SU-DHL-6 (cell line): ENCODE data around the gene FNBP1L.

Experiments
- CTCF ChIP-seq: fragments of 200-600 bp; sonication (generic); IDR thresholded peaks from one replicate; pipeline ENCODE4 v1.5.1; 2017; ENCODE audit warnings: antibody characterized with exemption, mild to moderate bottlenecking, low read length, moderate library complexity; ENCODE audit not compliant: insufficient read depth, poor library complexity, severe bottlenecking
- EZH2phosphoT487 ChIP-seq: fragments of 200-600 bp; sonication (generic), shearing (Covaris generic); conservative IDR thresholded peaks from 2 replicates; pipeline ENCODE4 v1.6.1; 2018; ENCODE audit warnings: mild to moderate bottlenecking, antibody characterized with exemption, low read length, moderate library complexity, mixed read lengths

GRCh38 chr1:93415296-93415695 is 32.6 kb upstream of the FNBP1L start:
- TF ChIP-seq CTCF: no peak
- no peak for TF ChIP-seq EZH2phosphoT487
